HepG2 (cell line): ENCODE results near the gene FAHD2A. TPM values are rescaled to one million over a fixed set of nuclear protein-coding genes. Genes with fewer than 3 reads are reported as not detected.

ENCODE experiments used
- DNMT3B ChIP-seq: conservative IDR thresholded peaks from 2 replicates; pipeline ENCODE4 v1.6.1; 2016; ENCODE audit warnings: missing biosample characterization, control low read depth
- GTF2F1 ChIP-seq: fragments of 150-350 bp; IDR thresholded peaks from 2 replicates; pipeline ENCODE4 v1.6.1; 2014; ENCODE audit warnings: low read length
- HBP1 ChIP-seq: IDR thresholded peaks from 2 replicates; pipeline ENCODE4 v1.6.1; 2016; ENCODE audit warnings: low read depth, control low read depth
- HNF1A ChIP-seq, 2 experiments: sonication (generic) in 1 of 2; formaldehyde crosslinking in 1 of 2; IDR thresholded peaks; 2 replicates each; pipeline versions ENCODE4 v1.4.0 to v1.6.1; 2016 to 2020; ENCODE audit warnings: borderline replicate concordance in 1 of 2, low read depth in 1 of 2, mild to moderate bottlenecking in 1 of 2, missing genetic modification reagents in 1 of 2
- MATR3 ChIP-seq: sonication (generic); formaldehyde crosslinking; IDR thresholded peaks from 2 replicates; pipeline ENCODE4 v1.4.0; 2020; ENCODE audit warnings: missing genetic modification reagents
- MTF1 ChIP-seq: sonication (generic); formaldehyde crosslinking; IDR thresholded peaks from 2 replicates; pipeline ENCODE4 v1.5.0; 2020; ENCODE audit warnings: missing genetic modification reagents
- MYC ChIP-seq: sonication (generic); formaldehyde crosslinking; IDR thresholded peaks from 2 replicates; pipeline ENCODE4 v1.9.0; 2021; ENCODE audit warnings: missing genetic modification reagents, borderline replicate concordance
- PCBP1 ChIP-seq: fragments of 200-400 bp; formaldehyde crosslinking; IDR thresholded peaks from 2 replicates; pipeline ENCODE4 v1.6.1; 2017; ENCODE audit warnings: mild to moderate bottlenecking, low read depth, low read length, borderline replicate concordance
- RORA ChIP-seq: sonication (generic); formaldehyde crosslinking; IDR thresholded peaks from 2 replicates; pipeline ENCODE4 v1.5.0; 2020; ENCODE audit warnings: mild to moderate bottlenecking, missing genetic modification reagents, moderate library complexity
- SMAD1 ChIP-seq: sonication (generic); formaldehyde crosslinking; IDR thresholded peaks from 2 replicates; pipeline ENCODE4 v1.4.0; 2020; ENCODE audit warnings: missing genetic modification reagents, low read depth, mild to moderate bottlenecking, borderline replicate concordance
- TAF1 ChIP-seq: sonication (generic); formaldehyde crosslinking; IDR thresholded peaks from 2 replicates; pipeline ENCODE4 v1.4.0; 2020; ENCODE audit warnings: missing genetic modification reagents
- TFDP2 ChIP-seq: sonication (generic); formaldehyde crosslinking; IDR thresholded peaks from 2 replicates; pipeline ENCODE4 v1.4.0; 2020; ENCODE audit warnings: missing genetic modification reagents
- THYN1 ChIP-seq: sonication (generic); formaldehyde crosslinking; IDR thresholded peaks from 2 replicates; pipeline ENCODE4 v1.8.1; 2023; ENCODE audit warnings: low read depth, mild to moderate bottlenecking, moderate library complexity, missing genetic modification reagents, borderline replicate concordance
- ZBTB1 ChIP-seq: sonication (generic); formaldehyde crosslinking; IDR thresholded peaks from 2 replicates; pipeline ENCODE4 v1.4.0; 2020; ENCODE audit warnings: missing genetic modification reagents, borderline replicate concordance
- ZNF256 ChIP-seq: sonication (generic); formaldehyde crosslinking; conservative IDR thresholded peaks from 2 replicates; pipeline ENCODE4 v1.4.0; 2020; ENCODE audit warnings: missing genetic modification reagents
- ZNF556 ChIP-seq: sonication (generic); formaldehyde crosslinking; IDR thresholded peaks from 2 replicates; pipeline ENCODE4 v1.4.0; 2020; ENCODE audit warnings: mild to moderate bottlenecking, missing genetic modification reagents, borderline replicate concordance
- polyA plus RNA-seq, 8 experiments: library from polyadenylated mRNA; depleted of rRNA in 3 of 8; stranded (reverse) in 7 of 8; unstranded in 1 of 8; fragments of >200 nt; fragmentation: Illumina TruSeq in 4 of 8; extraction: Trizol in 4 of 8; gene quantifications; 2 replicates each; pipeline versions ENCODE4 v1.2.1 to v1.2.3, GENCODE V29; 2011 to 2016; ENCODE audit warnings: low read depth in 4 of 8, missing spikeins in 1 of 8, mixed read lengths in 1 of 8; ENCODE audit not compliant: insufficient read depth in 1 of 8
- total RNA-seq, 5 experiments: library from RNA; depleted of rRNA; stranded (reverse); fragments of >200 nt; fragmentation: Illumina TruSeq; extraction: Trizol; gene quantifications; 2 replicates each; pipeline ENCODE4 v1.2.3, GENCODE V29; 2016; ENCODE audit warnings: low read depth in 1 of 5
- TF ChIP-seq, protein P1 (sequence below): sonication (generic); formaldehyde crosslinking; IDR thresholded peaks from 2 replicates; pipeline ENCODE4 v1.4.0; 2020; ENCODE audit warnings: missing genetic modification reagents, mild to moderate bottlenecking, borderline replicate concordance

FAHD2A gene
- total and polyA plus RNA-seq, 2 of the 13 experiments (the other 11 are each of a cell fraction or from before 2014, with no cell fraction given) = 34.0 to 44.2 TPM

DNA sequence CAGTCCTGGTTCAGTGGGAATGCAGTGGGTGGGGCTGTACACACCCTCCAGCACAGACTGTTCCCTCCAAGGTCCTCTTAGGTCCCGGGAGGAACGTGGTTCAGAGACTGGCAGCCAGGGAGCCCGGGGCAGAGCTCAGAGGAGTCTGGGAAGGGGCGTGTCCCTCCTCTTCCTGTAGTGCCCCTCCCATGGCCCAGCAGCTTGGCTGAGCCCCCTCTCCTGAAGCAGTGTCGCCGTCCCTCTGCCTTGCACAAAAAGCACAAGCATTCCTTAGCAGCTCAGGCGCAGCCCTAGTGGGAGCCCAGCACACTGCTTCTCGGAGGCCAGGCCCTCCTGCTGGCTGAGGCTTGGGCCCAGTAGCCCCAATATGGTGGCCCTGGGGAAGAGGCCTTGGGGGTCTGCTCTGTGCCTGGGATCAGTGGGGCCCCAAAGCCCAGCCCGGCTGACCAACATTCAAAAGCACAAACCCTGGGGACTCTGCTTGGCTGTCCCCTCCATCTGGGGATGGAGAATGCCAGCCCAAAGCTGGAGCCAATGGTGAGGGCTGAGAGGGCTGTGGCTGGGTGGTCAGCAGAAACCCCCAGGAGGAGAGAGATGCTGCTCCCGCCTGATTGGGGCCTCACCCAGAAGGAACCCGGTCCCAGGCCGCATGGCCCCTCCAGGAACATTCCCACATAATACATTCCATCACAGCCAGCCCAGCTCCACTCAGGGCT is 17.5 kb upstream of the FAHD2A start (continued):
- no peak for TF ChIP-seq HBP1 (CRISPR knock-in tag)
- TF ChIP-seq, protein P1, sequence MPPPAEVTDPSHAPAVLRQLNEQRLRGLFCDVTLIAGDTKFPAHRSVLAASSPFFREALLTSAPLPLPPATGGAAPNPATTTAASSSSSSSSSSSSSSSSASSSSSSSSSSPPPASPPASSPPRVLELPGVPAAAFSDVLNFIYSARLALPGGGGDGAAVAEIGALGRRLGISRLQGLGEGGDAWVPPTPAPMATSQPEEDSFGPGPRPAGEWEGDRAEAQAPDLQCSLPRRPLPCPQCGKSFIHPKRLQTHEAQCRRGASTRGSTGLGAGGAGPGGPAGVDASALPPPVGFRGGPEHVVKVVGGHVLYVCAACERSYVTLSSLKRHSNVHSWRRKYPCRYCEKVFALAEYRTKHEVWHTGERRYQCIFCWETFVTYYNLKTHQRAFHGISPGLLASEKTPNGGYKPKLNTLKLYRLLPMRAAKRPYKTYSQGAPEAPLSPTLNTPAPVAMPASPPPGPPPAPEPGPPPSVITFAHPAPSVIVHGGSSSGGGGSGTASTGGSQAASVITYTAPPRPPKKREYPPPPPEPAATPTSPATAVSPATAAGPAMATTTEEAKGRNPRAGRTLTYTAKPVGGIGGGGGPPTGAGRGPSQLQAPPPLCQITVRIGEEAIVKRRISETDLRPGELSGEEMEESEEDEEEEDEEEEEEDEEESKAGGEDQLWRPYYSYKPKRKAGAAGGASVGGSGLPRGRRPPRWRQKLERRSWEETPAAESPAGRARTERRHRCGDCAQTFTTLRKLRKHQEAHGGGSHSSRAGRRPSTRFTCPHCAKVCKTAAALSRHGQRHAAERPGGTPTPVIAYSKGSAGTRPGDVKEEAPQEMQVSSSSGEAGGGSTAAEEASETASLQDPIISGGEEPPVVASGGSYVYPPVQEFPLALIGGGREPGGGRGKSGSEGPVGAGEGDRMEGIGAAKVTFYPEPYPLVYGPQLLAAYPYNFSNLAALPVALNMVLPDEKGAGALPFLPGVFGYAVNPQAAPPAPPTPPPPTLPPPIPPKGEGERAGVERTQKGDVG = 0 out of 2 replicates have a peak, but pooled peaks have one; percentile 31
- no peak for TF ChIP-seq THYN1 (CRISPR knock-in tag)
- 0 out of 2 replicates have a peak, but pooled peaks have one; percentile 1 for TF ChIP-seq MYC (CRISPR knock-in tag)
- TF ChIP-seq RORA = no peak
- no peak for TF ChIP-seq ZNF256 (CRISPR knock-in tag)
- no peak for TF ChIP-seq HNF1A (IDR thresholded peaks at IDR 0.05; ENCODE audit: low read depth)
- TF ChIP-seq HNF1A (CRISPR knock-in tag; IDR thresholded peaks at IDR 0.05; ENCODE audit: borderline replicate concordance) = no peak
- peak; percentile 36; the same call in 1 of the 2 replicates for TF ChIP-seq SMAD1 (CRISPR knock-in tag)
- TF ChIP-seq TAF1 (CRISPR knock-in tag) = no peak
- no peak for TF ChIP-seq PCBP1
- no peak for TF ChIP-seq TFDP2 (CRISPR knock-in tag)
- no peak for TF ChIP-seq MATR3 (CRISPR knock-in tag)
- TF ChIP-seq ZNF556 = no peak
- TF ChIP-seq MTF1 (CRISPR knock-in tag) = no peak
- TF ChIP-seq DNMT3B = no peak
- no peak for TF ChIP-seq GTF2F1
- TF ChIP-seq ZBTB1 (CRISPR knock-in tag) = no peak
